Ishikawa (cell line): ENCODE results near the gene ZNF197.

Source experiments
- CEBPB ChIP-seq: IDR thresholded peaks from 2 replicates; pipeline ENCODE4 v1.6.1; 2012
- CREB1 ChIP-seq: IDR thresholded peaks from 2 replicates; pipeline ENCODE4 v1.6.1; 2012; ENCODE audit warnings: low read depth
- EGR1 ChIP-seq: IDR thresholded peaks from 2 replicates; pipeline ENCODE4 v1.6.1; 2012
- EP300 ChIP-seq: IDR thresholded peaks from 2 replicates; pipeline ENCODE4 v1.6.1; 2012; ENCODE audit warnings: borderline replicate concordance
- FOXM1 ChIP-seq: IDR thresholded peaks from 2 replicates; pipeline ENCODE4 v1.6.1; 2012; ENCODE audit warnings: low read depth, borderline replicate concordance
- MAX ChIP-seq: IDR thresholded peaks from 2 replicates; pipeline ENCODE4 v1.6.1; 2012
- NFIC ChIP-seq: IDR thresholded peaks from 2 replicates; pipeline ENCODE4 v1.6.1; 2012
- RAD21 ChIP-seq: IDR thresholded peaks from 2 replicates; pipeline ENCODE4 v1.6.1; 2012; ENCODE audit warnings: low read depth
- REST ChIP-seq: IDR thresholded peaks from 2 replicates; pipeline ENCODE4 v1.6.1; 2012; ENCODE audit warnings: low read depth, mild to moderate bottlenecking
- TAF1 ChIP-seq: IDR thresholded peaks from 2 replicates; pipeline ENCODE4 v1.6.1; 2012; ENCODE audit warnings: low read depth, mild to moderate bottlenecking
- TCF12 ChIP-seq: IDR thresholded peaks from 2 replicates; pipeline ENCODE4 v1.6.1; 2012; ENCODE audit warnings: low read depth
- TEAD4 ChIP-seq: IDR thresholded peaks from 2 replicates; pipeline ENCODE4 v1.6.1; 2012
- USF1 ChIP-seq: IDR thresholded peaks from 2 replicates; pipeline ENCODE4 v1.6.1; 2012
- YY1 ChIP-seq: IDR thresholded peaks from 2 replicates; pipeline ENCODE4 v1.6.1; 2012; ENCODE audit warnings: low read depth
- ZBTB7A ChIP-seq: IDR thresholded peaks from 2 replicates; pipeline ENCODE4 v1.6.1; 2012; ENCODE audit warnings: low read depth

Gene ZNF197

GRCh38 chr3:44601749-44602148 is 23.1 kb upstream of the ZNF197 start:
- TF ChIP-seq TAF1 (no peak), CEBPB (no peak), MAX (no peak), NFIC (no peak), RAD21 (no peak), REST (no peak), USF1 (no peak), TCF12 (no peak), YY1 (no peak), FOXM1 (no peak), EGR1 (no peak), ZBTB7A (no peak), EP300 (no peak), TEAD4 (no peak), CREB1 (no peak)

- TF ChIP-seq YY1 (no peak), TAF1 (no peak), RAD21 (no peak), USF1 (no peak), MAX (no peak), CREB1 (no peak), EGR1 (no peak), CEBPB (no peak), FOXM1 (no peak), NFIC (no peak), REST (no peak), TCF12 (no peak), ZBTB7A (no peak), TEAD4 (no peak), EP300 (no peak)
Observed at GRCh38 chr3:44612678-44613077, 12.2 kb upstream of the ZNF197 start.

GRCh38 chr3:44628716-44629115 is 3.9 kb downstream of the ZNF197 start:
- TF ChIP-seq EGR1 (no peak), CREB1 (no peak), TEAD4 (no peak), RAD21 (no peak), MAX (no peak), REST (no peak), TCF12 (no peak), NFIC (no peak), EP300 (no peak), FOXM1 (no peak), USF1 (no peak), TAF1 (no peak), YY1 (no peak), ZBTB7A (no peak)

- TF ChIP-seq RAD21 (no peak), USF1 (no peak), EGR1 (no peak), CREB1 (no peak), TCF12 (no peak), YY1 (no peak)
Observed at GRCh38 chr3:44632193-44632592, 7.4 kb downstream of the ZNF197 start.
